GM04503 (cell line): ENCODE data around the gene RPLP2.
A peak's percentile ranks its signal among the peaks of the same experiment; 100 is the strongest.

Experiments used
- DNase-seq: peaks from one replicate; pipeline ENCODE4 v3.0.0-alpha.2; 2012; ENCODE audit warnings: low read depth

The RPLP2 gene

GRCh38 chr11:809287-810039, at the start of gene RPLP2:
RPLP2 (plus strand) TSS chr11:809967; CDS start chr11:810235, 268 bp downstream.
- DNase-seq = peak; percentile 81

GRCh38 chr11:760236-760635, 49.5 kb upstream of the RPLP2 start:
- no peak for DNase-seq

- no peak for DNase-seq
These were observed 48.1 kb upstream of the RPLP2 start for GRCh38 chr11:761526-762108.

- peak; percentile 83 for DNase-seq
These were observed 47.2 kb upstream of the RPLP2 start for GRCh38 chr11:762421-763072.

- no peak for DNase-seq
These were observed 46.7 kb upstream of the RPLP2 start for GRCh38 chr11:763073-763463.

GRCh38 chr11:763549-764321, 46.0 kb upstream of the RPLP2 start:
- no peak for DNase-seq

GRCh38 chr11:764322-765024, 45.3 kb upstream of the RPLP2 start:
- no peak for DNase-seq

- DNase-seq = no peak
These were observed 44.6 kb upstream of the RPLP2 start for GRCh38 chr11:765025-765801.

GRCh38 chr11:765802-766091, 44.0 kb upstream of the RPLP2 start:
- DNase-seq = no peak

- DNase-seq = no peak
These were observed 43.4 kb upstream of the RPLP2 start for GRCh38 chr11:766106-766935.

GRCh38 chr11:766936-767210, 42.9 kb upstream of the RPLP2 start:
- DNase-seq = no peak

GRCh38 chr11:767238-767637, 42.5 kb upstream of the RPLP2 start:
- DNase-seq = no peak

GRCh38 chr11:769887-770641, 39.7 kb upstream of the RPLP2 start:
- DNase-seq = no peak

- DNase-seq = no peak
These were observed 38.8 kb upstream of the RPLP2 start for GRCh38 chr11:770642-771616.

GRCh38 chr11:771617-772204, 38.1 kb upstream of the RPLP2 start:
- no peak for DNase-seq

GRCh38 chr11:772429-773390, 37.1 kb upstream of the RPLP2 start:
- no peak for DNase-seq

- no peak for DNase-seq
These were observed 36.3 kb upstream of the RPLP2 start for GRCh38 chr11:773425-773824.
